SK-N-SH (cell line): ENCODE measurements around the gene ACTR1A.

ENCODE experiments used
- CHD2 ChIP-seq: fragments of 150-350 bp; IDR thresholded peaks from 2 replicates; pipeline ENCODE4 v1.6.1; 2018; ENCODE audit warnings: low read length; ENCODE audit not compliant: partially characterized antibody
- EP300 ChIP-seq, 2 experiments: IDR thresholded peaks; 2 replicates each; pipeline versions ENCODE4 v1.4.0 to v1.6.1; 2012; ENCODE audit warnings: borderline replicate concordance in 1 of 2, low read depth in 1 of 2, low read length in 1 of 2
- MXI1 ChIP-seq: IDR thresholded peaks from 2 replicates; pipeline ENCODE4 v1.6.1; 2012; ENCODE audit warnings: mild to moderate bottlenecking, low read depth, low read length, improper control_type of control experiment
- RFX5 ChIP-seq: IDR thresholded peaks from 2 replicates; pipeline ENCODE4 v1.6.1; 2012; ENCODE audit warnings: mild to moderate bottlenecking, improper control_type of control experiment, low read length
- SIN3A ChIP-seq: IDR thresholded peaks from 2 replicates; pipeline ENCODE4 v1.6.1; 2012; ENCODE audit warnings: low read depth, mild to moderate bottlenecking, low read length, moderate library complexity, borderline replicate concordance
- TAF1 ChIP-seq: IDR thresholded peaks from 2 replicates; pipeline ENCODE4 v1.6.1; 2012; ENCODE audit warnings: low read depth, mild to moderate bottlenecking, low read length, moderate library complexity, borderline replicate concordance
- TCF12 ChIP-seq: IDR thresholded peaks from 2 replicates; pipeline ENCODE4 v1.4.0; 2012
- YY1 ChIP-seq: IDR thresholded peaks from 2 replicates; pipeline ENCODE4 v1.4.0; 2012; ENCODE audit warnings: low read depth, mild to moderate bottlenecking
- TF ChIP-seq, protein P1 (sequence below): IDR thresholded peaks from 2 replicates; pipeline ENCODE4 v1.4.0; 2012; ENCODE audit warnings: low read depth, borderline replicate concordance
- TF ChIP-seq, protein P2 (sequence below): fragments of 200-600 bp; sonication (generic); IDR thresholded peaks from 2 replicates; pipeline ENCODE4 v1.6.1; 2017; ENCODE audit warnings: antibody characterized with exemption, mild to moderate bottlenecking, moderate library complexity
- TF ChIP-seq, protein P3 (sequence below): IDR thresholded peaks from 2 replicates; pipeline ENCODE4 v1.6.1; 2012; ENCODE audit warnings: mild to moderate bottlenecking, low read depth, low read length, moderate library complexity
- TF ChIP-seq, protein P4 (sequence below): fragments of 150-350 bp; IDR thresholded peaks from 2 replicates; pipeline ENCODE4 v1.6.1; 2016; ENCODE audit warnings: mild to moderate bottlenecking, low read depth, low read length
- TF ChIP-seq, protein P5 (sequence below): IDR thresholded peaks from 2 replicates; pipeline ENCODE4; 2012
- TF ChIP-seq, protein P6 (sequence below): IDR thresholded peaks from 2 replicates; pipeline ENCODE4 v1.4.0; 2012; ENCODE audit warnings: low read depth

DNA sequence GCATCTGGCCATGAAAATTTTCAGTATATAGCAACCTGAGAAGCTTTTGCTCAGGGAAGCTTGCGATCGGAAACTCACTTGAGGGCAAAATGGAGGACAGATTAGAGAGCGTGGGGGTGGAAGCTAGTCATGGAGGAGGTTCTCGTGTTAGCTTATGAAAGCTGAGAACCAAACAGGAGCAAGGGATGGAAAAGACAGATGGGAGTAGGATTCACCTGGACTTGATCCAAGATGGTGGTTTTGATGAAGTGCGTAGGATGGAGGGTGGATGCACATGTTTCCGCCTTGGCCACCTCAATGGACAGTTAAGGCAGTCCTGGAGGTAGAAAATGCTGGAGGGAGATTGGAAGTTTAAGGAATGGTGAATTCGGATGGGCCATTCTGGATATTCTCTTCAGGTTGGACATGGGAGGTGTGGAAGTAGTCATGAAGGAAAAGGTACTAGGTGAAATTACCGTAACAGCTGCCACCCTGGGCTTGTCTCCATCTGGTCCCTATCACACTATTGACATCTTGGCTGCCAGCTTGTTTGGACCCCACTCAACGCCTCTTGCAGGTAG lies 44.8 kb downstream of the ACTR1A start:
- TF ChIP-seq, protein P1, sequence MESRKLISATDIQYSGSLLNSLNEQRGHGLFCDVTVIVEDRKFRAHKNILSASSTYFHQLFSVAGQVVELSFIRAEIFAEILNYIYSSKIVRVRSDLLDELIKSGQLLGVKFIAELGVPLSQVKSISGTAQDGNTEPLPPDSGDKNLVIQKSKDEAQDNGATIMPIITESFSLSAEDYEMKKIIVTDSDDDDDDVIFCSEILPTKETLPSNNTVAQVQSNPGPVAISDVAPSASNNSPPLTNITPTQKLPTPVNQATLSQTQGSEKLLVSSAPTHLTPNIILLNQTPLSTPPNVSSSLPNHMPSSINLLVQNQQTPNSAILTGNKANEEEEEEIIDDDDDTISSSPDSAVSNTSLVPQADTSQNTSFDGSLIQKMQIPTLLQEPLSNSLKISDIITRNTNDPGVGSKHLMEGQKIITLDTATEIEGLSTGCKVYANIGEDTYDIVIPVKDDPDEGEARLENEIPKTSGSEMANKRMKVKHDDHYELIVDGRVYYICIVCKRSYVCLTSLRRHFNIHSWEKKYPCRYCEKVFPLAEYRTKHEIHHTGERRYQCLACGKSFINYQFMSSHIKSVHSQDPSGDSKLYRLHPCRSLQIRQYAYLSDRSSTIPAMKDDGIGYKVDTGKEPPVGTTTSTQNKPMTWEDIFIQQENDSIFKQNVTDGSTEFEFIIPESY = no peak
- TF ChIP-seq, protein P2, sequence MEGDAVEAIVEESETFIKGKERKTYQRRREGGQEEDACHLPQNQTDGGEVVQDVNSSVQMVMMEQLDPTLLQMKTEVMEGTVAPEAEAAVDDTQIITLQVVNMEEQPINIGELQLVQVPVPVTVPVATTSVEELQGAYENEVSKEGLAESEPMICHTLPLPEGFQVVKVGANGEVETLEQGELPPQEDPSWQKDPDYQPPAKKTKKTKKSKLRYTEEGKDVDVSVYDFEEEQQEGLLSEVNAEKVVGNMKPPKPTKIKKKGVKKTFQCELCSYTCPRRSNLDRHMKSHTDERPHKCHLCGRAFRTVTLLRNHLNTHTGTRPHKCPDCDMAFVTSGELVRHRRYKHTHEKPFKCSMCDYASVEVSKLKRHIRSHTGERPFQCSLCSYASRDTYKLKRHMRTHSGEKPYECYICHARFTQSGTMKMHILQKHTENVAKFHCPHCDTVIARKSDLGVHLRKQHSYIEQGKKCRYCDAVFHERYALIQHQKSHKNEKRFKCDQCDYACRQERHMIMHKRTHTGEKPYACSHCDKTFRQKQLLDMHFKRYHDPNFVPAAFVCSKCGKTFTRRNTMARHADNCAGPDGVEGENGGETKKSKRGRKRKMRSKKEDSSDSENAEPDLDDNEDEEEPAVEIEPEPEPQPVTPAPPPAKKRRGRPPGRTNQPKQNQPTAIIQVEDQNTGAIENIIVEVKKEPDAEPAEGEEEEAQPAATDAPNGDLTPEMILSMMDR = no peak
- no peak for TF ChIP-seq MXI1
- TF ChIP-seq, protein P3, sequence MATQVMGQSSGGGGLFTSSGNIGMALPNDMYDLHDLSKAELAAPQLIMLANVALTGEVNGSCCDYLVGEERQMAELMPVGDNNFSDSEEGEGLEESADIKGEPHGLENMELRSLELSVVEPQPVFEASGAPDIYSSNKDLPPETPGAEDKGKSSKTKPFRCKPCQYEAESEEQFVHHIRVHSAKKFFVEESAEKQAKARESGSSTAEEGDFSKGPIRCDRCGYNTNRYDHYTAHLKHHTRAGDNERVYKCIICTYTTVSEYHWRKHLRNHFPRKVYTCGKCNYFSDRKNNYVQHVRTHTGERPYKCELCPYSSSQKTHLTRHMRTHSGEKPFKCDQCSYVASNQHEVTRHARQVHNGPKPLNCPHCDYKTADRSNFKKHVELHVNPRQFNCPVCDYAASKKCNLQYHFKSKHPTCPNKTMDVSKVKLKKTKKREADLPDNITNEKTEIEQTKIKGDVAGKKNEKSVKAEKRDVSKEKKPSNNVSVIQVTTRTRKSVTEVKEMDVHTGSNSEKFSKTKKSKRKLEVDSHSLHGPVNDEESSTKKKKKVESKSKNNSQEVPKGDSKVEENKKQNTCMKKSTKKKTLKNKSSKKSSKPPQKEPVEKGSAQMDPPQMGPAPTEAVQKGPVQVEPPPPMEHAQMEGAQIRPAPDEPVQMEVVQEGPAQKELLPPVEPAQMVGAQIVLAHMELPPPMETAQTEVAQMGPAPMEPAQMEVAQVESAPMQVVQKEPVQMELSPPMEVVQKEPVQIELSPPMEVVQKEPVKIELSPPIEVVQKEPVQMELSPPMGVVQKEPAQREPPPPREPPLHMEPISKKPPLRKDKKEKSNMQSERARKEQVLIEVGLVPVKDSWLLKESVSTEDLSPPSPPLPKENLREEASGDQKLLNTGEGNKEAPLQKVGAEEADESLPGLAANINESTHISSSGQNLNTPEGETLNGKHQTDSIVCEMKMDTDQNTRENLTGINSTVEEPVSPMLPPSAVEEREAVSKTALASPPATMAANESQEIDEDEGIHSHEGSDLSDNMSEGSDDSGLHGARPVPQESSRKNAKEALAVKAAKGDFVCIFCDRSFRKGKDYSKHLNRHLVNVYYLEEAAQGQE = no peak
- no peak for TF ChIP-seq TAF1
- no peak for TF ChIP-seq RFX5
- TF ChIP-seq EP300 (IDR thresholded peaks at IDR 0.05; ENCODE audit: borderline replicate concordance in 1 of 2, low read depth in 1 of 2, low read length in 1 of 2) = no peak
- TF ChIP-seq, protein P4, sequence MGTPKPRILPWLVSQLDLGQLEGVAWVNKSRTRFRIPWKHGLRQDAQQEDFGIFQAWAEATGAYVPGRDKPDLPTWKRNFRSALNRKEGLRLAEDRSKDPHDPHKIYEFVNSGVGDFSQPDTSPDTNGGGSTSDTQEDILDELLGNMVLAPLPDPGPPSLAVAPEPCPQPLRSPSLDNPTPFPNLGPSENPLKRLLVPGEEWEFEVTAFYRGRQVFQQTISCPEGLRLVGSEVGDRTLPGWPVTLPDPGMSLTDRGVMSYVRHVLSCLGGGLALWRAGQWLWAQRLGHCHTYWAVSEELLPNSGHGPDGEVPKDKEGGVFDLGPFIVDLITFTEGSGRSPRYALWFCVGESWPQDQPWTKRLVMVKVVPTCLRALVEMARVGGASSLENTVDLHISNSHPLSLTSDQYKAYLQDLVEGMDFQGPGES = no peak
- TF ChIP-seq TCF12 = no peak
- TF ChIP-seq CHD2 = no peak
- TF ChIP-seq, protein P5, sequence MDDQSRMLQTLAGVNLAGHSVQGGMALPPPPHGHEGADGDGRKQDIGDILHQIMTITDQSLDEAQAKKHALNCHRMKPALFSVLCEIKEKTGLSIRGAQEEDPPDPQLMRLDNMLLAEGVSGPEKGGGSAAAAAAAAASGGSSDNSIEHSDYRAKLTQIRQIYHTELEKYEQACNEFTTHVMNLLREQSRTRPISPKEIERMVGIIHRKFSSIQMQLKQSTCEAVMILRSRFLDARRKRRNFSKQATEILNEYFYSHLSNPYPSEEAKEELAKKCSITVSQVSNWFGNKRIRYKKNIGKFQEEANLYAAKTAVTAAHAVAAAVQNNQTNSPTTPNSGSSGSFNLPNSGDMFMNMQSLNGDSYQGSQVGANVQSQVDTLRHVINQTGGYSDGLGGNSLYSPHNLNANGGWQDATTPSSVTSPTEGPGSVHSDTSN = no peak
- no peak for TF ChIP-seq YY1
- no peak for TF ChIP-seq SIN3A
- TF ChIP-seq, protein P6, sequence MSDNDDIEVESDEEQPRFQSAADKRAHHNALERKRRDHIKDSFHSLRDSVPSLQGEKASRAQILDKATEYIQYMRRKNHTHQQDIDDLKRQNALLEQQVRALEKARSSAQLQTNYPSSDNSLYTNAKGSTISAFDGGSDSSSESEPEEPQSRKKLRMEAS = no peak
